ENCODE data around the gene HPGD.

The HPGD gene

DNA sequence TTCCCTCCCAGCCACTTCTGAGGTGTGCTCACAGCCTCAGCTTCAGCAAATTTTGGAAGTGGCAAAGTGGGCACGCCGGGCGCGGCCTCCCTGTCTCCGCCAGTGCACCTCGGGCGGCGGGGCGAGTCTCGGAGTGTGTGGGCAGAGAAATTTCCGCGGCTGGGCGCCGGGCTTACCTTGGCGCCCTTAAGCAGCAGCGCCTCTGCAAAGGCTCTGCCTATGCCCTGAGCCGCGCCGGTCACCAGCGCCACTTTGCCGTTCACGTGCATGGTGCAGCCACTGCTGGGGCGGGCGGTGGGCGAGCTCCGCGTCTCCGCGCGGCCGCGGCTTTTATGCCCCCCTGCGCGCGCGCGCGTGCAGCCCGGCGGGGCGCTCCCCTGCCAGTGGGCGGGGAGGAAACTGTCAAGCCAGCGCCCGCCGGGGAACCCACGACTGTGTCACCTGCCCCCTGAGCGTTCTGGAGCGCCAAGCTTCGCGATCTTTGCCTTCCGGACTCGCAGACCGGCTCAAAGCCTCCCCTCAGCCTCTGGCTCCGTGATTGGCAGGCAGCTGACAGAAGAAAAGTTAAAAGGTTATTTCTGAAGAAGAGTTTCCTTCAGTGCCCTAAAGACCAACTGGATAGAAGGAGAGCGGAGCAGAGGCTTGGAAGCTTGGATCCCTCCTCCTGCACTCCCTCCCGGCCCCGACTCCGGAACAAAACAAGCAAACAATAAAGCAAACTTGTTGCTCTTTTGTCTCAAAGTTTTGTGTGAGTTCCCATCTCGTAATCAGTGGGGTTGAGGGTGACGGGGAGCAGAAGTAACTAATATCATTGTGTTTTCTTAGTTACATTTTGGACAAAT lies at the start of gene HPGD:
Gene HPGD, minus strand, starts transcription at position 306 of the 842 bp plus-strand sequence. Its CDS starts 37 bp downstream, at position 269.
- peak; percentile 89 to 90 for DNase-seq
- TF ChIP-seq GATA1 (IDR thresholded peaks at IDR 0.05; ENCODE audit: low read depth, low read length) = no peak
- TF ChIP-seq POLR2A (IDR thresholded peaks at IDR 0.05; ENCODE audit: low read length) = peak; percentile 56

- no peak for DNase-seq
- TF ChIP-seq GATA1 (IDR thresholded peaks at IDR 0.05; ENCODE audit: low read depth, low read length) (no peak), POLR2A (IDR thresholded peaks at IDR 0.05; ENCODE audit: low read length) (no peak)
These were observed 42.2 kb upstream of the HPGD start for GRCh38 chr4:174564529-174564928.

- TF ChIP-seq POLR2A (IDR thresholded peaks at IDR 0.05; ENCODE audit: low read length) = no peak
- no peak for TF ChIP-seq GATA1 (IDR thresholded peaks at IDR 0.05; ENCODE audit: low read depth, low read length)
- DNase-seq = no peak
These were observed 41.1 kb upstream of the HPGD start for GRCh38 chr4:174563399-174563798.

GRCh38 chr4:174561560-174561959 lies 39.3 kb upstream of the HPGD start:
- no peak for TF ChIP-seq GATA1 (IDR thresholded peaks at IDR 0.05; ENCODE audit: low read depth, low read length)
- no peak for TF ChIP-seq POLR2A (IDR thresholded peaks at IDR 0.05; ENCODE audit: low read length)
- DNase-seq = no peak

DNA sequence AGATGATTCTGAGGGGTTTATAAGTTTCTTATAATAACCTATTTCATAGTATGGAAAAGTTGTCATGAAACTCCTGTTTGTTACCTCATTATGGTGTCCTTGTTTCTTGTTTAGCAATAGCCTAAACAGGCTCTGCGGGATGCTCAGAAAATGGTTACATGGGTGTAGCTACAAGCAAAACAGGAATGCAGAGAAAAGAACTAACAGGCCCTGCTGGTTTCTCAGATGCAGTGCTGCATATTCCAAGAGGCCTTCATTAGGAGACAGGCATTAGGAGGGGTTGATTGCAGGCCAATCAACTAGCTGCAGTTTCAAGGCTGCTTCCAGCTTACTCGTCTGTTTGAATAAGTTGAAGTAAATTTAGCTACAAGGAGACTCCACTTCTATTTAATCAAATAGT lies 37.6 kb upstream of the HPGD start:
- TF ChIP-seq GATA1 (IDR thresholded peaks at IDR 0.05; ENCODE audit: low read depth, low read length) (no peak), POLR2A (IDR thresholded peaks at IDR 0.05; ENCODE audit: low read length) (no peak)
- DNase-seq = no peak

- DNase-seq = no peak
- TF ChIP-seq GATA1 (IDR thresholded peaks at IDR 0.05; ENCODE audit: low read depth, low read length) = no peak
These were observed 33.7 kb upstream of the HPGD start for GRCh38 chr4:174555789-174556630.

- DNase-seq = no peak
- TF ChIP-seq GATA1 (IDR thresholded peaks at IDR 0.05; ENCODE audit: low read depth, low read length) (no peak), POLR2A (IDR thresholded peaks at IDR 0.05; ENCODE audit: low read length) (no peak)
These were observed 32.0 kb upstream of the HPGD start for GRCh38 chr4:174554231-174554728.

GRCh38 chr4:174553828-174554227 lies 31.5 kb upstream of the HPGD start:
- DNase-seq = no peak

GRCh38 chr4:174553031-174553430 lies 30.7 kb upstream of the HPGD start:
- no peak for DNase-seq
- TF ChIP-seq GATA1 (IDR thresholded peaks at IDR 0.05; ENCODE audit: low read depth, low read length) (no peak), POLR2A (IDR thresholded peaks at IDR 0.05; ENCODE audit: low read length) (no peak)

More at GRCh38 chr4:174553828-174554227, 31.5 kb upstream of the HPGD start:
- TF ChIP-seq POLR2A (IDR thresholded peaks at IDR 0.05; ENCODE audit: low read length) (no peak), GATA1 (IDR thresholded peaks at IDR 0.05; ENCODE audit: low read depth, low read length) (no peak)

DNA sequence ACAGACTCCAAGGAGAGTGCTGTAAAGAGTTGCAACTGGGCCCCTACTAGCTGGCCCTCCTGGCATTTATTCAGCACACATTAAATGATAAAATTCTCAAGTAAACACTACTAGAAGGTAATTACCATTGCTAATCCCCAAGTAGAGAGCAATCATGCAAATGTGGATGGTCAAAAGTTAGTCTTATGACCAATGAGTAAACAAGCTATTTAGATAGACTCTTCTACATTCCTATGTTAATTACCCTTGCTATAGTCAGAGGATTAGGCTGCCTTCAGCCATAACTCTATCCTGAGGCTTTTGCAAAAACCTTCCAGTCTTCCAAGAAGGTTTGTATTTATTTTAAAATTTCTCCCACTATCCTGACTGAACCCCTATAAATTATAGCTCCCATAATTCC lies 28.3 kb upstream of the HPGD start:
- no peak for TF ChIP-seq POLR2A (IDR thresholded peaks at IDR 0.05; ENCODE audit: low read length)
- TF ChIP-seq GATA1 (IDR thresholded peaks at IDR 0.05; ENCODE audit: low read depth, low read length) = no peak
- no peak for DNase-seq

DNA sequence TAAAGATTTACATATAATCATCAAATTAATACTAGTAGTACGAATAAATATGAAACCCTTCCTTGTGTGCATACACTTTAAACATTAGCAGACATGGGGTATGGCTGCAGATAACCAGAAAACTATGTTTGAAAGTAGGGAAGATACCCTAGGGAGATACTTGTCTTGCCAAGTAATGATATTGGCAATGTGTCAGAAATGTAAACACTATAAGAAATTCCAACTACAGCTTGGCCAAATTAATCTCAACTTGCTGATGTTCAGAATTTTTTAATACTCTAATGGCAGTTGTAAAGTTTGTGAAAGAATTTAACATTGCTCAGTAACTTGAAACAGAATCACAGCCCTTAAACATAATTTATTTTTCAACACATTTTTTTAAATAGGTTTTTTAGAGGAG lies 27.4 kb upstream of the HPGD start:
- TF ChIP-seq POLR2A (IDR thresholded peaks at IDR 0.05; ENCODE audit: low read length) = no peak
- no peak for TF ChIP-seq GATA1 (IDR thresholded peaks at IDR 0.05; ENCODE audit: low read depth, low read length)
- peak; percentile 33 to 39 for DNase-seq

- DNase-seq = no peak
- TF ChIP-seq GATA1 (IDR thresholded peaks at IDR 0.05; ENCODE audit: low read depth, low read length) (no peak), POLR2A (IDR thresholded peaks at IDR 0.05; ENCODE audit: low read length) (no peak)
These were observed 23.0 kb upstream of the HPGD start for GRCh38 chr4:174545268-174545667.

DNA sequence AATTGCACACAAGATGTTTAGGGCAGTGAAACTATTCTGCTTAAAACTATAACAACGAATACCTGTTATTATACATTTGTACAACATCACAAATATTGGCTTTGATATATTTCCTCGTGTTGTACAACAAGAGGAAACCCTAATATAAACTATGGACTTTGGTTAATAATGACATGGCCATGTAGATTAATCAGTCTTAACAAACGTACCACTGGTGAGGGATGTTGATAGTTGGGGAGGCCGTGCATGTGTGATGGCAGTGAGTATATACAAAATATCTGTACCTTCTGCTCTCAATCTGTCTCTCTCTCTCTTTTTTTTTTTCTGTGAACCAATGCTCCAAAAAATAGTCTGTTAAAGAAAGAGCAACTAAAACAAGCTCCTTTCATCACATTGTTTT lies 22.2 kb upstream of the HPGD start:
- TF ChIP-seq GATA1 (IDR thresholded peaks at IDR 0.05; ENCODE audit: low read depth, low read length) (no peak), POLR2A (IDR thresholded peaks at IDR 0.05; ENCODE audit: low read length) (no peak)
- DNase-seq = no peak

GRCh38 chr4:174540175-174540574 lies 17.9 kb upstream of the HPGD start:
- no peak for DNase-seq
- TF ChIP-seq GATA1 (IDR thresholded peaks at IDR 0.05; ENCODE audit: low read depth, low read length) (no peak), POLR2A (IDR thresholded peaks at IDR 0.05; ENCODE audit: low read length) (no peak)

Data from erythroblast (primary cell).